Head of caudate nucleus (tissue), 42 donors: ENCODE data around the gene DISP2.
A peak's percentile ranks its signal among the peaks of the same experiment; 100 is the strongest.

Source experiments
- DNase-seq, 42 donors: peaks; one replicate each; pipeline versions ENCODE4 v3.0.0 to v3.0.0-alpha.2; 2020 to 2021; ENCODE audit warnings: mixed read lengths in 7 of 42
- intact Hi-C: fragments of 100-400 bp; cut with DNase I; formaldehyde crosslinking; loops from one replicate; pipeline ENCODE4 v1.15.0; 2022

DISP2 gene

GRCh38 chr15:40340038-40340739 lies 17.8 kb upstream of the DISP2 start:
- peak in 40 of 42 donors; percentile 40 to 86 (median 68) for DNase-seq
- intact Hi-C loops: loop anchor here (5.0 kb wide), 1 partner anchor 82 kb away; no protein-coding TSS in a partner anchor

GRCh38 chr15:40340740-40341400 lies 17.1 kb upstream of the DISP2 start, which contains the start of gene CCDC9B:
Gene CCDC9B (minus strand): TSS chr15:40340939. CDS start chr15:40340819, 120 bp downstream.
- DNase-seq: peak; percentile 81 to 95 (median 90)
- intact Hi-C loops: loop anchor here (5.0 kb wide), 1 partner anchor 81 kb away; no protein-coding TSS in a partner anchor

- intact Hi-C loops: loop anchor here (5.0 kb wide), 1 partner anchor 80 kb away; no protein-coding TSS in a partner anchor
- no peak for DNase-seq
These were observed 15.4 kb upstream of the DISP2 start for GRCh38 chr15:40342416-40343320.

- no peak for DNase-seq
- intact Hi-C loops: loop anchor here (5.0 kb wide), 1 partner anchor 79 kb away; no protein-coding TSS in a partner anchor
These were observed 14.5 kb upstream of the DISP2 start for GRCh38 chr15:40343512-40343911.

DNA sequence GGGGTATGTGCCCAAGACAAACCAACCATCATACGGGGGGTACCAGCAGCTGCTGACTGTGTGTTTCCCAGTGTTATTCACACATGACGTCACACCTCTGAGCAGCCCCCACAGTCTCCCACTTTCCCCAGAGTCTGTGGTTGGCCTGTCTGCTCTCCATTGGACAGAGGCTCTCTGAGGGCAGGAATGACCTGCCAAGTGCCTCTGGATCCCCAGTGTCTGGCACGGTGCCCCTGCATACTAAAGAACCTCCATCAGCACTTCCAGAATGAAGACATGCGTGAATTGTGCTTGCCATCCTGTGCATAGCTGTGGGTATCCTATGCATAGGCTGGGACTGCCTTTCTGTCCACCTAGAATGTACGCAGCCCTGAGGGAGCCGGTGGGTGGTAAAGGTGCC lies 13.8 kb upstream of the DISP2 start:
- intact Hi-C loops: loop anchor here (5.0 kb wide), 1 partner anchor 78 kb away; no protein-coding TSS in a partner anchor
- DNase-seq: no peak

DNA sequence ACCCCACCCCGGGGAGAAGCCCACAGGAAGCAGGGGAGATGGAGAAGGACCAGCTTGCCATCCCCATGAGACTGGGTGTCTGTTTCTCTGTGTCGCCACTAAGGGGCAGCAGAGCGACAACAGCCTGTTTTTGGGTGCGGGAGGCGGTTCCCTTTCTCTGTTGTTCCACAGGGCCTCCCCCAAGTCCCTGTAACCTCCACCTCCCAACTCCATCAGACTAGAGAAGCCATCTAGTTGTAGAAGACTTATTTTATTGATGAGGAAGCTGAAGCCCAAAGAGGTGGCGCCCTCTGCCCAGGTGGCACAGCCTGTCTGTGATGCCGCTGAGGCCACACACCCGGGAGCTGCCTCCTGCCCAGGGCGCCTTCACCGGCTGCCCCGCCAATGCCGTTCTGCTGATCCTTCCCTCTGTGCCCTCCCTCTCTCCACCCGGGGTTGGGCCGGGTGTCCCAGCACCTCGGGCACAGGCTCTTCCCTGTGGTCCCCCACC lies 13.3 kb upstream of the DISP2 start:
- peak; percentile 61 to 88 (median 78) for DNase-seq
- intact Hi-C loops: loop anchor here (5.0 kb wide), 1 partner anchor 78 kb away; no protein-coding TSS in a partner anchor

DNA sequence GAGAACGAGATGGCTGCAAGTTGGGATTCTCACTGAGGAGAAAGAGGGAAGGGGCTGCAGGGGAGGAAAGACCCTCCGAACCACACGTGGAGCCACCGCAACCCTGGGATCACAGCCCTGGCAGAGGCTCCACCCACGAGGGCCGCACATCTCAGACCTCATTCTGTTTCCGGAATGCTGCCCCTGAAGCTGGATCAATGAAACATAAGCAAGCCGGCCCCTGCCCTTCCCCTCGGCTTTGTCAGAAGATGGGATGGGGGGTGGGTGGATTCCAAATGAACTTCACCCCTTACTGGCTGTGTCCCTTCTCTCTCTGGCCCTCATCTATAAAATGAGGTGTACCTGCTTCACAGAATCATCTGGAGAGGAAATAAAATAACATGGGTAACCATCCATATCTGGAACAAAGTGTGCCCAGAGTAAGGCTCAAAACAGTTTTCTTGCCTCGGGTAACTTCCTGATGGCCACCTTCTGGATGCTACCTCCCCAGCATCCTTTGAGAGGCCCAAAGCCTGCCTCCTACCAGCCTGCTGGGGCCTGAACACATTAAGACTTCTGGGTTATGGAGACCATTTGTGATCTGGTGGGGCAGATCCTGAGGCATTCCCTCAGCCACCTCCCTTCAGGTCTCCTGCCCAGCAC lies 12.7 kb upstream of the DISP2 start:
- no peak for DNase-seq

DNA sequence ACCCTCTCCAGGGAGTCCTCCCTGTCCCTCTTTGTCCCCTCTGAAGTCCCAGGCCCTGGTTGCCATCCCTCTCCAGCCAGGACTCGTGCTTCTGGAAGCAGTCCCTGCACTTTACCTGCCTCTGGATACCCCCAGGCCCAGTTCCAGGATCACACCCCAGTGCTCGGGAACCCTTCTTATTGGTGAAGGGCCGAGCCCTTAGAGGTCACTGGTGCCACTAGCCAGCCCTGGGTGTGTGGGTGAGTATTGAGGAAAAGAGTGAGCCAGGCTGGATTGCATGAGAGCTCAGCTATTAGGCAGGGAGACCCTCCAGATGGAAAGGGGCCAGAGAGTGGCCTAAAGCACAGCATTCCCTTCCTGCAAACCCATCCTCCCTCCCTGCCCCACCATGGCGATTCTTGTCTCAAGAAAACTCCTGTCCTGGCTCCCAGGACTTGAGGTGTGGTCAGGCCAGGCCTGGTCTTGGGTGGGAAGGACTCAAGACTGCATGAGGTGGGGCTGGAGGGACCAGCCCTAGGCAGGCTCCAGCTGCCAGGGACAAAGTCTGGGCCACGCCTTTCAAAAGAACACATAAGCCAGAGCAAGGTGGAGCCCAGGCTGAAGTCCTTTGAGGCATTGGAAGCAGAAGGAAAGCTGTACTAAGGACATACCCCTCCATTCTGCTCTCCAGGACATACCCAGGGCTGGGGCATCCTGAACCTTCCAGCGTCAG lies 12.0 kb upstream of the DISP2 start:
- DNase-seq: no peak
- intact Hi-C loops: no loop called here

More for the DNA sequence above, 12.7 kb upstream of the DISP2 start:
- intact Hi-C loops: no loop called here

- no peak for DNase-seq
- intact Hi-C loops: no loop called here
These were observed 11.2 kb upstream of the DISP2 start for GRCh38 chr15:40346579-40347558.

DNA sequence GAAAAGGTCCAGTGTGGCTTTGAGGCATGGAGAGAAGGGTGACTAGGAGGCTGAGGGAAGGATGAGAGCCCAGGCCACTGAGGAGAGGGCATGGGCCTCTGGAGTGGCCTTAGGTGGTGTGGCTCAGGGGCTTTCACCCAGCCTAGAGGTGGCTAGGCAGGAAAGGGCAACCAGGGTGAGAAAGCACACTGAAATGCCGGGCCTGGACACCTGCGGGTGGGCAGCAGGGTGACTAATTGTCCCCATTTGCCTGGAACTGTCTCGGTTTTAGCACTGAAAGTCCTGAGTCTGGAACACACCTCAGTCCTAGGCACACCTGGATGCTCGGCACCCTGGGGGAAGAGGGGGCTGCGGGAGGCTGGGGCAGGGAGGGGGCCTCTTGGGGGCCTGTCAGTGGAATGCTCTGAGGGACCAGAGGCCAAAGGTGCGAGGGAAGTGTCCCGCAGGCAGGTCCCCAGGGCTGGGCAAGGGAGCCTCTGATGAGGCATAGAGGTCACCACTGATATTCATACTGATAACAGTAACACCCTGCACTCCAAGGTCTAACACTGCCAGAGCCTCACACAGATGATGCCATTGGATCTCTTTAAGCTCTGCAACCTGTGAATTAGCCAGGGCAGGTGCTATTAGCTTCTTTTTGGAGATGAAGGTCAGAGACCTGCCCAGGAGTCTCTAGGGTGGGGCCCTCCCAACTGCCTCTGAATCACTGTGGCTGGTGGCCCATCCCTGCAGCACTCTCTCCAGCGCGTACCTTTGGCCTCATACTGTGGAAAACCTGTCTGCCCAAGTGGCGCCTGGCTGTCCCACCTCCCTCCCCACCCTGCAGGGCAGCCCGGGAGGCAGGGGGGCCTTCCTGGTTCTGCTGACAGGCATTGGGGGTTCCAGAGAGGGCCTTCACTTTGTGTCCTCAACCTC lies 10.2 kb upstream of the DISP2 start:
- DNase-seq: no peak
- intact Hi-C loops: no loop called here

GRCh38 chr15:40348474-40348870 lies 9.5 kb upstream of the DISP2 start:
- no peak for DNase-seq
- intact Hi-C loops: no loop called here

DNA sequence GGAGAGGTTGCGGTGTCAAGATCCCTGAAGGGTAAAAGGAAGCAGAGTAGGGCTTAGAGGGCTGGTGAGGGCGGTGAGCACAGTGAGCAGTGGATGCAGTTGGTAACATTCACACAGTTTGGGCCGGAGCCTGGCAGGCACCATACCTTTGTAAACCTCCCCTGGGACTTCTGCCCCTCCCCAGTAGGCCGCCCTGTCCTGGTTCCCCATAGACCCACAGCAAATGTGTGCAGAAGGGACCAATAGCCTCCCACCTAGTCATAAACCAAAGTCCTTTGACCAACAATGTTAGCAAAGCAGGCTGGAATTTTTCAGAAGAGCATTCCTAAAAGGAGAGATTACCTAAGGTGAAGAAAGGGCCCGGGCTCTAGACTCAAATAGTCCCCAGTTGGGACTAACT lies 8.9 kb upstream of the DISP2 start:
- DNase-seq: no peak
- intact Hi-C loops: no loop called here

- no peak for DNase-seq
- intact Hi-C loops: no loop called here
These were observed 5.6 kb upstream of the DISP2 start for GRCh38 chr15:40352281-40352901.

- no peak for DNase-seq
- intact Hi-C loops: no loop called here
These were observed 4.3 kb upstream of the DISP2 start for GRCh38 chr15:40353697-40354096.
